Stimulated activated CD8-positive, alpha-beta memory T cell treated with anti-CD3 and anti-CD28 coated beads, Interleukin-12 subunit alpha, Interleukin-12 subunit beta, amount 100 ng/mL, for 24 hours (primary cell): ENCODE measurements around the gene BMP7.

Source experiments
- DNase-seq: peaks from one replicate; pipeline ENCODE4 v3.0.0-alpha.2; 2020; ENCODE audit errors: extremely low read depth

The BMP7 gene

DNA sequence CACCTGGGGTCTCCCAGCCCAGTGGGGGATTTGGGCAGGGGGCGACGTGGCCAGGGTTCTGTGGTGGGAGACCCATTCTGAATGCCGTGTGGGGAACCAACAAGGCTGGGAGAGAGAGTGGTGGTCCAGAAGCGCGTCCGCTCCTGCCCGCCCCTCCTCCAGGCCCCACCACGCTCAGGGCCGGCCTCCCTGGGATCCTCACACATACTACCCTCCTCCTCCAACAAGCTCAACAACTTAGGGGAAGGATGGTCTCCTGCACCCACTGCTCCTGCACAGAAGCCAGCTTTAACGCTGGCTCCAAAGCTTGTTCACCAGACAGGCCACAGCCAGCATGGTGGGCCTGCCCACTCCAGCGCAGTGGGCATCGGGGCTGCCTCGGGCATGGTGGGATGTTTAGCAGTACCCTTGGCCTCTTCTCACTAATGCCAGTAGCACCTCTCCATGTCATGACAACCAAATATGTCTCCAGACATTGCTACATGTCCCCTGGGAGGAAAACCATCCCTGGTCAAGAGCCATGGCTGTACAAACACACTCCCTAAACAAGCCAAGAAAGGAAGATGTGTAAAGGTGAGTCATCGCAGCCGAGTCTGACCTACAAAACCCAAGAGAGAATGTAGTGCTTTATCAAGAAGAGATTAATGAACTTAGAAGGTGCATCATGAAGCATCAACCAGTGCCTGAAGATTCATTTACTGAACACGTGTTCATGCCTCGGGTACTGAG lies 75.7 kb downstream of the BMP7 start:
- no peak for DNase-seq

DNA sequence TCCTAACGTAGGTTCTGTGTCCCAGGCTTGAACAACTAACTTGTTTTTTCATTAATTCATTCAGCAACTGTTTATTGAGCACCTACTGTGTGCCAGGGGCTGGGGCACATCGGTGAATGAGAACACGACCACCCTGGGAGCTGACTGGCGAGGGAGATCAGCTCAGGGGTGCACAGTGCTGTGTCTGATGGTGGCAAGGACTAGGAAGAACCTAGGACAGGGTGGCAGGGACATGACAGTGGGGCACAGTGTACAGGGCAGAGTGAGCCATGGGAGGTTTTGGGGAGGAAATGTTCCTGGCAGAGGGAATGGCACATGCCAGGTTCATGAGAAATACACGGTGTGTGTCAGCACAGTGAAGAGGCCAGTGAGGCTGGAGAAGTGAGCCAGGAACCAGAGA lies 76.7 kb downstream of the BMP7 start:
- no peak for DNase-seq

- DNase-seq, result no peak
Measured at GRCh38 chr20:57188576-57189079, 77.8 kb downstream of the BMP7 start.

GRCh38 chr20:57188056-57188455 lies 78.4 kb downstream of the BMP7 start:
- no peak for DNase-seq

GRCh38 chr20:57187068-57187634 lies 79.3 kb downstream of the BMP7 start:
- no peak for DNase-seq

DNA sequence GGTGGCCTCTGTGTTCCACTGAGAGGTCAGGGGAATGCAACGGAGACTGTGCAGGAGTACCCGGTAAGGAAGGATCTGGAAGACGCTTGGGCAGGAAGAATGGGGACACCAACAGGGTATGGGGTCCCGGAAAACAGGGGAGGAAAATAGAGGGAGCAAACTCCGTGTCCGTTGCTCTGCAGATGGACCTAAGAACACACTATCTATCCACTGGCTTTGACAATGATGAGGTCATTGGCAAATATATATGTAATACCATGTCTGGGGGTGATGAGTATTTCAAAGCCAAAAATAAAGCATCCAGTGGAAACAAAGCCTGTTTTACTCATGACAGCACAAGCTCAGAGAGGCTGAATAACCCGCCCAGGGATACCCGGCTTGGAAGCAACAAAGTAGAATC lies 80.2 kb downstream of the BMP7 start:
- DNase-seq, result no peak

DNA sequence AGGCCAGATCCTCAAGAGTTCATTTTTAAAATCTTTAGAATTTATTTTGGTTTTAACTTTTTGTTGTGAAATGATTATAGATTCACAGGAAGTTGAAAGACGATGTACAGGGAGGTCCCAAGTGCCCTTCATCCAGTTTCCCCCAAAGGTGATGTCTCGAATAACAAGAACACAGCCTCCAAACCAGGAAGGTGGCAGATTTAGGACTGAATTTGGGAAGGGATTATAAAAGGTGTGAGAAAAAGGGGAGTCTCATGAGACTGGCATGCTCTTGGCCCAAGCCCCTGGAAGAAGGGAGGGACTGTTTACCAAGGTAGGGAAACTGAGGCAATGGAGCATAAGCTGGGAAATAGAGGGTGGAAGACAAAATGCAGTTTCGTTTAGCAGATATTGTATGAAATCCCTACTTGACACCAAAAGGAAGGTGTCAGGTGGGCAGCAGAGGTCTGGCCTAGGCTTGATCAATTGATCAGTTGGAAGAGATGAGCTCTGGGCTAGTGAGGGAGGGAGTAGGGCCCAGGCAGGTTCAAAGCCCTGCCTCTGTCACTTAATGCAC lies 81.2 kb downstream of the BMP7 start:
- DNase-seq, result no peak

DNA sequence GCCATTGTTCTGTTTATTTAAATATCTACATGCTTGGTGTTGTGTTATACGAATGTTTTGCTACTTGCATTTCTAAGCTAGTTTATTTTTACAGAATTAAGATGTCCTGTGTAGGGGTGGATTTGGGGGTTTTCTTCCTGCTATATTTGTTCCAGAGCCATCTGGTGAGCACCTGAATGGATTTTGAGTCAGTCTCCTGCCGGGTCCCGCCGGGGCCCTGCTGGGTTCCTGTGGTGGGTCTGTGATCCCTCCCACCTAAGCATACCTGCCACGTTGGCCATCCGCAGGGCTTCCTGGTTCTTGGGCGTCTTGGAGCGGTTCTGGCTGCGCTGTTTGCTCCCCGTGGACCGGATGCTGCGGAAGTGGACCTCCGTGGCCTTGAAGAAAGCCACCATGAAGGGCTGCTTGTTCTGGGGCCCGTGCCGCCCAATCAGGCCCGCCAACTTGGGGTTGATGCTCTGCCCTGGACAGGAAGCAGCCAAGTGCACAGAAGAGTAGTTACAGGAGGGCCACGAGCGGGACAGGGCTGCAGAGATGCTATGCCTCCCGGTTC lies 82.9 kb downstream of the BMP7 start:
- no peak for DNase-seq

DNA sequence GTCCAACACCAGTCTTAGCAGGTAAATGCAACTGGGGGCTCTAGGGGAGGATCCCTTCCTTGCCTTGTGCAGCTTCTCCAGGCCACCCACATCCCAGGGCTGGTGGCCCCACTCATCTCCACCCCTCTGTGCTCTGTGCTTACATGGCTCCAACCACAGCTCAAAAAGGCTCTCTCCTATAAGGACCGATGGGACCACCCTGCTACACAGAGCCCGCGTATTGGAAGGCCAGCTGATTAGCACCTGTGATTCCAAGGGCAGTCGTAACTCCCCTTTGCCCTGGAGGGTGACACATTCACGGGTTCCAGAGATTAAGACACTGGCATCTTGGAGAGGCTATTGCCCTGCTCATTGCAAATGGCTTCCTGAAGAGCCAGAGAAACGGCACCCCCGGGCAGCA lies 84.8 kb downstream of the BMP7 start:
- no peak for DNase-seq

DNA sequence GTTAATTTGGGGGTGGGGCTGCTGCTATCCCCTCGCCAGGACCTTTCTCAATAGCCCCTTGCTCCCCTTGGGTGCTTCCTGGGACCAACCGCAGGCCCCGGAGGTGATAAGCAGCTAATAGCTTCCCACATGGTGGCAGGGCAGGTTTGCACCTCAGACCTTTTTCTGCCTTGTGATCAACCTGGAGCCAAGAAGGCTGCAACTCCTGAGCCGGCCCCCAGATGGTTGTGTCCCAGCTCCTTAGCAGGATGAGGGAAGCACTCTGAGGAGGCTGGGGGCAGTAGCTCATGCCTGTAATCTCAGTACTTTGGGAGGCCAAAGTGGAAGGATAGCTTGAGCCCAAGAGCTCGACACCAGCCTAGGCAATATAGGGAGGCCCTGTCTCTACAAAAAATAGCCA lies 85.5 kb downstream of the BMP7 start:
- no peak for DNase-seq

GRCh38 chr20:57180387-57180786 lies 86.1 kb downstream of the BMP7 start:
- DNase-seq, result no peak

DNA sequence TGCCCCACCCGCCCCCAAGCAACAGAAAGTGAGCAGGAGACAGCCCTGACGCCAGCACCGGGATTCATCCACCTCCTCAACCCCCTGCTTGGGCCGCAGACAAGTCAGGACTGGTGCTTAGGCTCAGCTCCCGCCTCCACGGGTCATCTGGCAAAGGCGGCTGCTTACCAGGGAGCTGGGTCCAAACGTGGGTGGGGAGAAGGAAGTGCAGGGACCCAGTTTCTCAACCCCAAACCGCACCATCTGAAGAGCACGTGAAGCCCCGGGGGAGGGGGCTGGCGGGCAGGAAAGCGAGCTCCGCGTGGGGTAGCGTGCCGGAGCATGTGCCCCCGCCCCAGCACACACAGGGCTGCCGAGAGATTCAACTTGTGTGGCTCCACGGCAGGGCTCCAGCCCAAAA lies 87.2 kb downstream of the BMP7 start:
- no peak for DNase-seq

DNA sequence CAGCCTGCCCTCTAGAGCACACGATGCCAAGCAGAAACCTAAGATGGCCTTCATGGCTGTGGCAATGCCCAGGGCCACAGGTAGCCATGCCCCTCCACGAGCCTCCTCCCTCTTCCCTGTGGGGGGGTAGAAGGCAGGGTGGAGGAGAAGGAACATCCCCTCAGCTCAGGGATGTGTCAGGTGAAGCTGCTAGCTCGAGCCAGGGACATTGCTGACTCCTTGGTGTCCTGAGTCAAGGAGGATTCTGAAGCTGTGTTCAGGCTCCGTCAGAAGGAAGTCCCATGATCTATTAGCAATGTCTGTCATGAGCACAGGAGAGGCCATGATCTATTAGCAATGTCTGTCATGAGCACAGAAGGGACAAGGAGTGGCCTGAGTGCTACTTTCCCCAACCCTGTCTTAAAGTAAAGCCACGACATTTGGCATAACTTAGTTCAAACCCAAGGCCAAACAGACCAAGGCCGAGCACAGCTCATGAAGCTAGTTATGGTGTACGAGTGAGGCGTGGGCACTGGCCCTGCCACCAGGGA lies 87.8 kb downstream of the BMP7 start:
- no peak for DNase-seq

DNA sequence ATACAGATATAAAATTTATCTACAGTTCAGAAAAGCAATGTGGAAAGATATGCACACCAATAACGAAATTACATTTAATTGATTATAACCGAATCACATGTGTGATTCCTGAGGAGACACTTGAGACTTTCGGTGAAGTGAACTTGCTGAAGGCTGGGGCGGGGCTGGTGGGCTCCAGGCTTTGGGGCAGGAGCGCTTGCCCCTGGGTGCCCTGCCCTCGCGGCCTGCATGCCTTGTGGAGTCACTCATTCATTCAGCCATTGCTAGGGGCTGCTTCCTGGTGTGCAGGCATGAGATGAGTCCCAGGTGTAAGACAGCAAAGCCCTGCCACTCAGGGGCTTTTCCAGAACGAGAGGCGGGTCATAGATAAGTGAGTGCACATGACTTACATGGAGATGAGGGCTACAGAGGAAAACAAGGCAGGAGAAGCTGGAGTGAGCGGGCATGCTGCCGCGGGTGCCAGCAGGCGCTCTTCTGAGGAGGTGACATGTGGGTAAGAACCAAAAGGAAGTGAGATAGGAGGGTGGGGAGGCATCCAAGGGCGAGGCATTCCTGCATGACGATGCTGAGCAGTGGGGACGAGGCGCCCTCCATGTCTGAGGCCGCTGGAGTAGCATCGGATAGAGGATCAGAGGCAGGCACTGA lies 88.7 kb downstream of the BMP7 start:
- DNase-seq, result no peak

- DNase-seq, result no peak
Measured at GRCh38 chr20:57176842-57177241, 89.6 kb downstream of the BMP7 start.

DNA sequence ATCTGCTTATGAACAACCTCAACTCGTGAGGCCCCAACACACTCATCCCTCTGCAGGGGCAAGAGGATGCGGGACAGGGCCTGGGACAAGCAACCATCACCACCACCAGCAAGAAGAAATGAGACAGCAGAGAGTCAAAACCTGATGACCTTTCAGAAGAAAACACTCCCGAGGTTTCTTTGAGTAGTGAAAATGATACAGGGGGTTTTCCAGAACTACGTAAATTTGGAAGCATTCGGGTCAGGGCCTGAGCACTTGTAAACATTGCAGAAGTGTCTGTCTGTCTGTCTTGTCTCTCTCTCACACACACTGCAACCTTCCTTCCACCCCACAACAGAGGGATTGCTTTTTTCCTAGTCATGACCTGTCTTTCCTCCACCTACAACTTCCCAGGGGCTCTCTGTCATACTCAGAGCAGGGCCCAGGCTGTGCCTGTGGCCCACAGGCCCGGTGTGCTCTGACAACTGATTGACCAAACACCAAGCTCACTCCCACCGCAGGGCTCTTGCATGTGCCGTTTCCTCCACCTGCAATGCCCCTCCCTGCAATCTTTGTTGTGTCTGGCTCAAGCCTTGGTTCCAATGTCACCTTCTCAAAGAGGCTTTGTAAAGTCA lies 90.9 kb downstream of the BMP7 start:
- DNase-seq, result no peak

GRCh38 chr20:57174737-57175136 lies 91.7 kb downstream of the BMP7 start:
- no peak for DNase-seq

DNA sequence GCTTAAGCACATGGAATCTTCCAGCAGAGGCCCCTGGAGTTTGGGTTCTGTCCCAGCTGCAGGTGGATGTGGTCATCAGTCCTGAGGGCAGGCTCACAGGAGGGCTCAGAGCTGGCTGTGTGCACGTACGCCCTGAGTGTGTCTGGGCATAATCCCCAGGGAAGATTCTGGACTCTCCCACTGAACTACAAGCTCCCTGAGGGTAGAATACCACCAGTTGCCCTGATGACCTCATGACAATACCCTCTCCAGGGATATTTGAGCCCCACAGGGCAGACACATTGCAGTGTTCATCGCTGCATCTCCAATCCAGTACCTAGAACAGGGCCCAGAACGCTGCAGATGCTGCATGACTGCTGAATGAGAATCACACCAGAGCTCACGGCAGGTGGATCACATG lies 92.5 kb downstream of the BMP7 start:
- DNase-seq, result no peak

GRCh38 chr20:57173041-57173440 lies 93.4 kb downstream of the BMP7 start:
- no peak for DNase-seq

GRCh38 chr20:57170343-57170742 lies 96.1 kb downstream of the BMP7 start:
- no peak for DNase-seq

DNA sequence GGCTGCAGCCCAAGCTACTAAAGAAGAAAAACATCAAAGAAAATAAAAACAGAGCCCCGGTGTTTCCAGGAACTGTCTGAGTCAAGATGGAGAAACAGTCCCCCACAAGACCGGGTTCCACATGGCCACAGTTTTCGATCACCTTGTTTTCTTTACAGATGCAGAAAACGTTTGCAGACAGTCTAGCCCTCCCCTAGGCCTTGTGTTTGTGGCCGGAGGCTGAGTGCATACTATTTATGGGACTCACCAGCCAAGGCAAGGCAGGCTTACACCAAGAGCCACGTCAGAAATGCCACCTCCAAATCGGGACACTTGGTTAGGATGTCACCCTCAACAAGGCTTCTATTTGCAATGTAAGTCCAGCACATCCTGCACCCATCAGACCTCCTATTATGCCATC lies 97.3 kb downstream of the BMP7 start:
- no peak for DNase-seq
